Measurements from ENCODE around the gene PDZD4. TPM values are rescaled to one million over a fixed set of nuclear protein-coding genes. Genes with fewer than 3 reads are reported as not detected.

PDZD4 gene
- total RNA-seq, 2 experiments from 2014 or later: 0.83 to 1.0 TPM

DNA sequence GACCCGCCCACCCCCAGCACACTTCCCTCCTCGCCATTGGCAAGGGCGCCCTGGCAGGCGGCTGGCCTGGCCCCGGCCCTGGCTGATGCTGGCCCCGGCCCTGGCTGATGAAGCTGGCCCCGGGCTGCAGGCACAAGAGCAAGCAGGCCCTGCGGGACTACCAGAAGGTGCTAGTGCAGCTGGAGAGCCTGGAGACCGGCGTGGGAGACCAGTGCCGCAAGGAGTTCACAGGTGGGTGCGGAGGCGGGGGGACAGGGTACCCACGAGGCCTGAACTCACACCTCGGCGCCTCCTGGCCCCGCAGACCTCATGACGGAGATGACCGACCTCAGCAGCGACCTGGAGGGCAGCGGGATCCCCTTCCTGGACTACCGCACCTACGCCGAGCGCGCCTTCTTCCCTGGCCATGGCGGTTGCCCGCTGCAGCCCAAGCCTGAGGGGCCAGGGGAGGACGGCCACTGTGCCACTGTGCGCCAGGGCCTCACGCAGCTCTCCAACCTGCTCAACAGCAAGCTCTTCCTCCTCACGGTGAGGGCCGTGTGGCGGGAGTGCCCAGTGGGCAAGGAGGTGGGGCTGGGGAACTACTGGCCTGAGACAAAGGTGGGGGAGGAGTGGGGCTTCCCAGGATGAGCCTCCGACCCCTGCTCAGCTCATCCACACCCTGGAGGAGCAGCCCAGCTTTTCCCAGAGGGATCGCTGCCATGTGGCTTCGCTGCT, 55.6 kb downstream of the PDZD4 start:
- H3K27ac Mint-ChIP-seq: no peak overlapping the region
- H3K27me3 Mint-ChIP-seq (ENCODE audit: low read depth): no peaks in the 10 kb centered on the region
- H3K4me3 Mint-ChIP-seq: no peak overlapping the region
- no peaks in the 10 kb centered on the region for H3K36me3 Mint-ChIP-seq (ENCODE audit: low read depth)
- H3K9me3 Mint-ChIP-seq: no peaks in the 10 kb centered on the region
- CTCF ChIA-PET: interaction anchor here (0.6 kb wide), 1 partner anchor 158 kb away, joined by 3 read pairs; no protein-coding TSS in a partner anchor
- peaks cover under 1% of the 10 kb centered on the region for H3K4me1 Mint-ChIP-seq (ENCODE audit: low read depth)
- DNase-seq: no peak
- intact Hi-C loops (cut with micrococcal nuclease): no loop called here

DNA sequence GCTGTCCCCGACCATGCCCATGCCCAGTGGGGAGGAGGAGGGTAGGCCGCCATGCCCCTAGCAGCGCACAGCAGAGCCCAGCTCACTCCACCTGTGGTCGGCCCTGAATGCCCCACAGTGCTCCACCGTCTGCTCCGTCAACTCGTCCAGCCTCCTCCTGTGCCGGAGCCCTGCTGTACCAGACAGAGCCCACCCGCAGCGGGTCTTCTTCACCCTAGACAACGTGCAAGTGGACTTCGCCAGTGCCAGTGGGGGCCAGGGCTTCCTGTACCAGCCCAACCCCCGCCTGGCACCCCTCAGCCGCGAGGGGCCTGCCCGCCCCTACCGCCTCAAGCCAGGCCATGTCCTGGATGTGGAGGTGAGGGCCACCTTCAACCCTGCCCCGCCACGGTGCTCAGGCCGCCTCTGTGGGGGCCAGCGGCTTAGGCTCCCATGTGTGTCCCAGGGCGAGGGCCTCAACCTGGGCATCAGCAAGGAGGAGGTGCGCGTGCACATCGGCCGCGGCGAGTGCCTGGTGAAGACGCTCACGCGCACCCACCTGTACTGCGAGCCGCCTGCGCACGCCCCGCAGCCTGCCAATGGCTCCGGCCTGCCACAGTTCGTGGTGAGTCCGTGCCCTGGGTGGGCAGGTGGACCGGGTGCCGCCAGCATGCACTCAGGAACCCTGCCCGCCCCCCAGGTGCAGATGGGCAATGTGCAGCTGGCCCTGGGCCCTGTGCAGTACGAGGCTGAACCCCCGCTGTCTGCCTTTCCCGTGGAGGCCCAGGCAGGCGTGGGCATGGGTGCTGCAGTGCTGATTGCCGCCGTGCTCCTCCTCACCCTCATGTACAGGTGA, 56.4 kb downstream of the PDZD4 start:
- intact Hi-C loops (cut with micrococcal nuclease): no loop called here
- no peak for DNase-seq
- H3K9me3 Mint-ChIP-seq: no peaks in the 10 kb centered on the region
- H3K4me1 Mint-ChIP-seq (ENCODE audit: low read depth): no peaks in the 10 kb centered on the region
- CTCF ChIA-PET: no interaction called here
- H3K36me3 Mint-ChIP-seq (ENCODE audit: low read depth): no peaks in the 10 kb centered on the region
- no peak overlapping the region for H3K4me3 Mint-ChIP-seq
- no peak overlapping the region for H3K27ac Mint-ChIP-seq
- no peaks in the 10 kb centered on the region for H3K27me3 Mint-ChIP-seq (ENCODE audit: low read depth)

- Mint-ChIP-seq H3K9me3 (no peaks in the 10 kb centered on the region), H3K4me3 (no peak overlapping the region)
- CTCF ChIA-PET: no interaction called here
Measured at GRCh38 chrX:153773218-153773611, 57.1 kb downstream of the PDZD4 start.

GRCh38 chrX:153772316-153773217, 57.8 kb downstream of the PDZD4 start:
- Mint-ChIP-seq H3K36me3 (ENCODE audit: low read depth) (no peaks in the 10 kb centered on the region), H3K27ac (no peak overlapping the region), H3K4me1 (ENCODE audit: low read depth) (no peaks in the 10 kb centered on the region), H3K9me3 (no peaks in the 10 kb centered on the region), H3K4me3 (no peak overlapping the region), H3K27me3 (ENCODE audit: low read depth) (no peaks in the 10 kb centered on the region)
- DNase-seq: no peak
- CTCF ChIA-PET: no interaction called here
- intact Hi-C loops (cut with micrococcal nuclease): no loop called here

More at GRCh38 chrX:153773218-153773611, 57.1 kb downstream of the PDZD4 start:
- no peaks in the 10 kb centered on the region for H3K36me3 Mint-ChIP-seq (ENCODE audit: low read depth)
- DNase-seq: no peak
- H3K27ac Mint-ChIP-seq: no peak overlapping the region
- intact Hi-C loops (cut with micrococcal nuclease): no loop called here
- no peaks in the 10 kb centered on the region for H3K4me1 Mint-ChIP-seq (ENCODE audit: low read depth)
- no peaks in the 10 kb centered on the region for H3K27me3 Mint-ChIP-seq (ENCODE audit: low read depth)

DNA sequence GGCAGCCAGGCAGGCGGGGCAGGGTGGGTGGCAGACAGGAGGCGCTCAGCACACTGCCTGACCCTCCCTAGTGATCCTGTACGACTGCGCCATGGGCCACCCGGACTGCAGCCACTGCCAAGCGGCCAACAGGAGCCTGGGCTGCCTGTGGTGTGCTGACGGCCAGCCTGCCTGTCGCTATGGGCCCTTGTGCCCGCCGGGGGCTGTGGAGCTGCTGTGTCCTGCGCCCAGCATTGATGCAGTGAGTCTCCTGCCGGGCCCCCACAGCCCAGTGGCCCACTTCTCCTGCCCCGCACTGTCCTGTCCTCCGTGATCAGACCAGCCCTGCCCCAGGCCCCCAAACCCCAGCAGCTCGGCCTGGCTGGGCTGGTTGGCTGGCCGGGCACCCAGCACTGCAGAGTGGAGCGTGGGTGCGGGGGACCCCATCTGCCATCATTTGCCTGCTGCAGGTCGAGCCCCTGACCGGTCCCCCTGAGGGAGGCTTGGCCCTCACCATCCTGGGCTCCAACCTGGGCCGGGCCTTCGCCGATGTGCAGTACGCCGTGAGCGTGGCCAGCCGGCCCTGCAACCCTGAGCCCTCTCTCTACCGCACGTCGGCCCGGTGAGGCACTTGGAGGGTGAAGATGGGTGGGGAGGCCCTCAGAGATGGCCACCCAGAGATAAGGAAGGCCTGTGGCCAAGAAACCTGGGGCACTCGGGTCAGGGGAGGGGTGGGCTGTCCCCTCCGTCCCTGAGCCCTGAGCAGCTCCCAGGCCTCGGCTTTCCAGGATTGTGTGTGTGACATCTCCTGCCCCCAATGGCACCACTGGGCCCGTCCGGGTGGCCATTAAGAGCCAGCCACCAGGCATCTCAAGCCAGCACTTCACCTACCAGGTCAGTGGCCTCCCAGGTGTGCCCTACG, 58.7 kb downstream of the PDZD4 start:
- Mint-ChIP-seq H3K4me3 (no peak overlapping the region), H3K9me3 (no peaks in the 10 kb centered on the region), H3K27me3 (ENCODE audit: low read depth) (no peaks in the 10 kb centered on the region), H3K27ac (no peak overlapping the region), H3K36me3 (ENCODE audit: low read depth) (no peaks in the 10 kb centered on the region), H3K4me1 (ENCODE audit: low read depth) (peaks cover 3% of the 10 kb centered on the region)
- DNase-seq: no peak
- intact Hi-C loops (cut with micrococcal nuclease): no loop called here
- CTCF ChIA-PET: no interaction called here

DNA sequence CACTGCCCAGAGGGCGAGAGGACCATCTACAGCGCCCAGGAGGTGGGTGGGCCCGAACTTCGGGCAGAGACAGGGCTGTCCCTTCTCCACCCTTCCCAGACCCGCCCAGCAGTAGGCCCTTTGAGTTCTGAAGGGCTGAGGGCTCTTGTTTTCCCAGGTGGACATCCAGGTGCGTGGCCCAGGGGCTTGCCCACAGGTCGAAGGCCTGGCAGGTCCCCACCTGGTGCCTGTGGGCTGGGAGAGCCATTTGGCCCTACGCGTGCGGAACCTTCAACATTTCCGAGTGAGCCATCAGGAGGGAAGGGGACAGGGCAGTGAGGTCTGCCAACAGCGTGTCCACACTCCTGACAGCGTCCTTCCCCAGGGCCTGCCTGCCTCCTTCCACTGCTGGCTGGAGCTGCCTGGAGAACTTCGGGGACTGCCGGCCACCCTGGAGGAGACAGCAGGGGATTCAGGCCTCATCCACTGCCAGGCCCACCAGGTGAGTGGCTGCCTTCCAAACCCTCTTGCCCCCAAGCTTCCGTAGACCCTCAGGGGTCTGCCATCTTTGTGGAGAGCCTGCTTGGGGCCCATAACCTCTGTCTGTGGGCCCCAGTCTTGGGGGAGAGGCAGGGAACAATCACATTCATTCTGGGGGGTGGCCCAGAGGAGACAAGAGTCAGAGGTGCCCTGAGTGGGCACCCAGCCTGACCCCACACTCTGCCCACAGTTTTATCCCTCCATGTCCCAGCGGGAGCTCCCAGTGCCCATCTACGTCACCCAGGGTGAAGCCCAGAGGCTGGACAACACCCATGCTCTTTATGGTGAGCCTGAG, 59.5 kb downstream of the PDZD4 start:
- no peak overlapping the region for H3K4me3 Mint-ChIP-seq
- no peaks in the 10 kb centered on the region for H3K36me3 Mint-ChIP-seq (ENCODE audit: low read depth)
- H3K27ac Mint-ChIP-seq: no peak overlapping the region
- H3K4me1 Mint-ChIP-seq (ENCODE audit: low read depth): peaks cover 6% of the 10 kb centered on the region
- no peaks in the 10 kb centered on the region for H3K9me3 Mint-ChIP-seq
- CTCF ChIA-PET: no interaction called here
- no peaks in the 10 kb centered on the region for H3K27me3 Mint-ChIP-seq (ENCODE audit: low read depth)
- intact Hi-C loops (cut with micrococcal nuclease): no loop called here
- no peak for DNase-seq

DNA sequence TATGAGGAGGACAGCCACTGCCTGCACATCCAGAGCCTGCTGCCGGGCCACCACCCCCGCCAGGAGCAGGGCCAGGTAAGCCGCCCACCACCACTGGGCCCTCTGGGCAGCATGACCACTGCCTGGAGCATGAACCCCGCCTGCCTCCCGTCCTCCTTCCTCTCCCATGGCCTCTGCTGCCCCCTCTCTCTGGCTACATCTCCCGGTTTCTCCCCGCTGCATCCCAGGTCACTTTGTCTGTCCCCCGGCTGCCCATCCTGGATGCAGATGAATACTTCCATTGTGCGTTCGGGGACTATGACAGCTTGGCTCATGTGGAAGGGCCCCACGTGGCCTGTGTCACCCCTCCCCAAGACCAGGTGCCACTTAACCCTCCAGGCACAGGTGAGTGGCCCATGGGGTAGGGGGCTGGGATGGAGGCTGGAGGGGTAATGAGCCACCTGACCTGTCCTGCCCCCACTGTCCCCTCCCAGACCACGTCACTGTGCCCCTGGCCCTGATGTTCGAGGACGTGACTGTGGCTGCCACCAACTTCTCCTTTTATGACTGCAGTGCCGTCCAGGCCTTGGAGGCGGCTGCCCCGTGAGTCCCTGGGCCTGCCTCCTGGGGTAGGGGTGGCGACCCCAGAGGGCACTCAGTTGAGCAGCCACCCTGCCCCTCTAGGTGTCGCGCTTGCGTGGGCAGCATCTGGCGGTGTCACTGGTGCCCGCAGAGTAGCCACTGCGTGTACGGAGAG, 60.3 kb downstream of the PDZD4 start:
- no peak for DNase-seq
- peaks cover 6% of the 10 kb centered on the region for H3K4me1 Mint-ChIP-seq (ENCODE audit: low read depth)
- H3K27ac Mint-ChIP-seq: no peak overlapping the region
- no peak overlapping the region for H3K4me3 Mint-ChIP-seq
- H3K27me3 Mint-ChIP-seq (ENCODE audit: low read depth): no peaks in the 10 kb centered on the region
- no peaks in the 10 kb centered on the region for H3K36me3 Mint-ChIP-seq (ENCODE audit: low read depth)
- intact Hi-C loops (cut with micrococcal nuclease): no loop called here
- H3K9me3 Mint-ChIP-seq: no peaks in the 10 kb centered on the region
- CTCF ChIA-PET: no interaction called here

DNA sequence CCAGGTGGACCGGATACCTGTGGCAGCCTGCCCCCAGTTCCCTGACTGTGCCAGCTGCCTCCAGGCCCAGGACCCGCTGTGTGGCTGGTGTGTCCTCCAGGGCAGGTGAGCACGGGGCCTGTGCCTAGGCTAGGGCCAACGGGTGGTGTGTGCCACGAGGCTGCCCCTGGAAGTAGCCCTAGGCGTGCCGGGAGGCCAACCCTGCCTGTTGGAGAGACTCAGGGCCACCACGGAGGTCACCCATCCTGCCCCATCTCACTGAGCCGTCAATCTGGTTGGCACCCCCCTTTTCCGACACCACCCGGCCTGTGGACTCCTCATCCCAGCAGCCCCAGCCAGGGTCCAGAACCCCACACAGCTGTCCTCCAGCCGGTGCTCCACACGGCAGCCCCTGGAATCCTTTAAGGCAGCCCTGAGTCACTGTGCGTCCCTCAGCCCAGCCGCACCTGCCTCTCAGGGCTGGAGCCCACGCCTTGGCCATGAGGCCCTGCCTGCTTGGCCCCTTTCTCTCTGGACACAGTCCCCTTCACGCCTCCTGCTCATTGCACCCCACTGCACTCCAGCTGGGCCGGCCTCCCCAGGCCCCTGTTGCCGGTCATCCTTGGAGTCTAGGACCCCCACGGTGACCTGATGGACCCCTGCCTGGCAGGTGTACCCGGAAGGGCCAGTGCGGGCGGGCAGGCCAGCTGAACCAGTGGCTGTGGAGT, 61.0 kb downstream of the PDZD4 start:
- intact Hi-C loops (cut with micrococcal nuclease): no loop called here
- peaks cover 6% of the 10 kb centered on the region for H3K4me1 Mint-ChIP-seq (ENCODE audit: low read depth)

GRCh38 chrX:153768311-153769157, 61.8 kb downstream of the PDZD4 start:
- CTCF ChIA-PET: interaction anchor here (0.8 to 2.3 kb wide), 2 partner anchors 14 to 154 kb away, joined by 3 to 5 read pairs; no protein-coding TSS in a partner anchor
- no peaks in the 10 kb centered on the region for H3K9me3 Mint-ChIP-seq
- no peak for DNase-seq
- H3K4me3 Mint-ChIP-seq: no peak overlapping the region
- no peaks in the 10 kb centered on the region for H3K36me3 Mint-ChIP-seq (ENCODE audit: low read depth)
- H3K4me1 Mint-ChIP-seq (ENCODE audit: low read depth): peaks cover 6% of the 10 kb centered on the region
- no peak overlapping the region for H3K27ac Mint-ChIP-seq
- intact Hi-C loops (cut with micrococcal nuclease): no loop called here
- H3K27me3 Mint-ChIP-seq (ENCODE audit: low read depth): no peaks in the 10 kb centered on the region

More for the DNA sequence above, 61.0 kb downstream of the PDZD4 start:
- no peak overlapping the region for H3K27ac Mint-ChIP-seq
- no peak overlapping the region for H3K4me3 Mint-ChIP-seq
- H3K27me3 Mint-ChIP-seq (ENCODE audit: low read depth): no peaks in the 10 kb centered on the region
- no peak for DNase-seq
- no peaks in the 10 kb centered on the region for H3K36me3 Mint-ChIP-seq (ENCODE audit: low read depth)
- CTCF ChIA-PET: no interaction called here
- no peaks in the 10 kb centered on the region for H3K9me3 Mint-ChIP-seq
